GM21447 (cell line): Measurements from ENCODE around the gene HIP1.
"Not testable (repeated sequence)": the region's sequence is repeated elsewhere in the genome, so short reads cannot be mapped to it uniquely, and the experiment has no call there.

Experiments used
- ATAC-seq: cut with Tn5 transposase; IDR thresholded peaks from one replicate; pipeline ENCODE4 v1.9.1; 2021; ENCODE audit not compliant: unreplicated experiment

HIP1 gene

DNA sequence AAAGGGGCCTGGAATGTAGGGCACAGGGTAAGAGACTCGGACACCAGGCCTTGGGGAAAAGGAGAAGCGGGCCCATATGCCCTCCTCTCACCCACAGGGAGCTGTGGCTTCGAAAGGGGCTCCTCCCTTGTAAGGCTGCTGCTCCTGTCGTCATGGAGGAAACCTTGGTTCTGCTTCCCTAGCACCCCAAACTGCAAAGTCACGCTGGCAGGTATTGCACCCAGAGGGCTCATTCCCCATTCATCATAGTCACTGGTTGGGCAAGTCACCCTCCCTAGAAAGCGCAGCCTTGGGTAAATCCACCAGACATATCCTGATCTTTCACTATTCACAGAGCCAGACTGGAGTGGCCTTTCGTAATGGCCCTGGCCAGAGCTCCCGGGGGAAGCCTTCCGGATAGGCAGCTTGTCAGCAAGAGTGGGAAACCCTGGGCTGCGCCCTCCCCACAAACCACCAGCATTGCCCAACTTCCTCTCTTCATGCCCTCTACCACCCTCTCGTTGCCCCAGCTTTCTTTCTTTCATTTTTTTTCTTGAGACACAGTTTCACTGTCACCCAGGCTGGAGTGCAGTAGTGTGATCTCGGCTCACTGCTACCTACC is 121.0 kb downstream of the HIP1 start:
- ATAC-seq: no peak

DNA sequence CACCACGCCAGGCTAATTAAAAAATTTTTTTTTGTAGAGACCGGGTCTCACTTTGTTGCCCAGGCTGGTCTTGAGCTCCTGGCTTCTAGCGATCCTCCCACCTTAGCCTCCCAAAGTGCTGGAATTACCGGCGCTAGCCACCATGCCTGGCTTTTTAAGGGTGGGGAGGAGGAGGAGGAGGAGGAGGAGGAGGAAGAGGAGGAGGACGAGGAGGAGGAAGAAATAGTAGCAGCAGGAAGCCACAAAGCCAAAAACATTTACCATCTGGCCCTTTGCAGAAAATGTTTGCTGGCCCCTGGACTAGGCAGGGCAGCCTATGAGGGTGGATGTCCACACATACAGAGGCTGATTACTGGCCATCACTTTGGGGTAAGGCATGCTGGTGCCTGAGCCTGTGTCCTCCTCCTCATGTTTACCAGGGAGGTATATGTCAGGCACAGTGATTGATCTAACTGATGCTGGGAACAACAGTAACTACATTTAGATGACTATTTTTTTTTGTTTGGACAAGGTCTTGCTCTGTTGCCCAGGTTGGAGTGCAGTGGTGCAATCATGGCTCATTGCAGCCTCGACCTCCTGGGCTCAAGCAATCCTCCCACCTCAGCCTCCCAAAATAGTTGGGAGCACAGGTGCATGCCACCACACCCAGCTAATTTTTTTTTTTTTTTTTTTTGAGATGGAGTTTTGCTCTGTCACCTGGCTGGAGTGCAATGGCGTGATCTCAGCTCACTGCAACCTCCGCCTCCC is 122.1 kb downstream of the HIP1 start:
- ATAC-seq: no peak

DNA sequence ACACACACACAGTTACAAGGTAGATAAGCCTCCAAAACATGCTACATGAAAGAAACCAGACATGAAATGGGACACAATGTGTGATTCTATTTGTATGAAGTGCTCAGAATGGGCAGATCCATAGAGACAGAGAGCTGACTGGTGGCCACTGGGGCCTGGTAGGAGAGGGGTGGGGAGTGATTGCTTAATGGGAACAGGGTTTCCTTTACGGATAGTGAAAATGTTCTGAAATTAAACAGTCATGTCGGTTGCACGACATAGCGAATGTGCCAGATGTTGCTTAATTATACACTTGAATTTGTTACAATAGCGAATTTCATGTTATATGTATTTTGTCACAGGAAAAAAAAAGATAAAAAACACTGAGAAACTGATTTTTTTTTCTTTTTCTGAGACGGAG is 124.3 kb downstream of the HIP1 start:
- no peak for ATAC-seq

DNA sequence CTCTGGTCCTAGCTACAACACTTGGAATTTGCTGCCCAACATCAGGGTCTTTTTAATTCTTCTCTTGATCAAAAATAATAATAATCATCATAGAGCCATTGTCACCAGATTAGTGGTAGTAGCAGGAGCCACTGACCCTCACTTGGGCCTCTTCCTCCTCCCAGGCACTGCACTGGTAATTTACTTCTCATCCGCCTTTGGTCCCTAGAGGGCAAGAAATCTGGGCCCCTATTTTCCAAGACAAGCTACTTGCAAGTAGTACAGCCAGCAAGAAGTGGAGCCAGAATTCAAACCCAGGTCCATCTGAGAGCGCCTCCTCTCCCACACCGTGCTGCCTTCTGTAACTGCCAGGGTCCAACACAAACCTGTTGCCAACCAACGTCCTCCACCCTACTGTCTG is 125.4 kb downstream of the HIP1 start:
- ATAC-seq: no peak

DNA sequence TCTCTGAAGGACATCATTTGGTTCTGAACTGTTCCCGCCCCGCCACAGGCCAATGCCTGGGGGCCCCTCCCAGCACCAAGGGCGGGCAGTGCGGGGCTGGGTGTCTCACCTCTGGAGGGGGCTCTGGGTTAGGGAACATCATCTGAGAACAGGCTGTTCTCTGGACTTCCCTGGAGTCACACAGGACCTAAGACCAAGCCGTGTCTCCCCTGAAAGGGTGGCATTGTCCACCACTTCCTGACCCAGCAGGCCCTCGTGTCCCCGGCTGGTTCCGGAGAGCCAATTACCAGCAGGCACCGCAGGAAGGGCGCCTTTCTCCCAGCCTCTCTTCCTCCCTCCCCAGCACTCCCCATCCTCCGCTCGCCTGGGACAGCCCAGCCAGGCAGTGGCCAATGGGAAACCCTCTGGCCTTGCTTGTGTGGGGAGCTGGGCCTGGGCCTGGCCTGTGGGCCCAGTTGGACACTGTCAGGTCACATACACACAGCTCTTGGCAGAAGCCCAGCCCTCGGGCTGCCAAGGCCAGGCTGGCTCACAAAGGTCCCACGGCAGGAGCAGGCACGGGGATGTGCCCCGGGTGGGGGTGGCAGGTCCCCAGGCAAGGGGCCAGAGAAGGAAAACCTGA is 127.1 kb downstream of the HIP1 start:
- no peak for ATAC-seq

- not testable (repeated sequence) for ATAC-seq
These were observed 129.3 kb downstream of the HIP1 start for GRCh38 chr7:75609416-75609815.

- ATAC-seq: no peak
These were observed 130.2 kb downstream of the HIP1 start for GRCh38 chr7:75608451-75609122.

DNA sequence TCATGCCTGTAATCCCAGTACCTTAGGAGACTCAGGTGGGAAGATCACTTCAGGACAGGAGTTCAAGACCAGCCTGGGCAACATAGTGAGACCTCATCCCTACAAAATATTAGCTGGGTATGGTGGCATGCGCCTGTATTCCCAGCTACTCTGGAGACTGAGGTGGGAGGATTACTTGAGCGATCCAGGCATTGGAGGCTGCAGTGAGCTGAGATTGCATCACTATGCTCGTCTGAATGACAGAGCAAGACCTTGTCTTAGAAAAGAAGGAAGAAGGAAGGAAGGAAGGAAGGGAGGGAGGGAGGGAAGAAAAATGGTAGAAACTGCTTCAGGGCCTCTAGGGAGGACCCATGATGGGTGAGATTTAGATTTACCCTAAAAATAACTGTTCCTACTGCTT is 134.3 kb downstream of the HIP1 start:
- no peak for ATAC-seq

- not testable (repeated sequence) for ATAC-seq
These were observed 135.9 kb downstream of the HIP1 start for GRCh38 chr7:75602831-75603230.

DNA sequence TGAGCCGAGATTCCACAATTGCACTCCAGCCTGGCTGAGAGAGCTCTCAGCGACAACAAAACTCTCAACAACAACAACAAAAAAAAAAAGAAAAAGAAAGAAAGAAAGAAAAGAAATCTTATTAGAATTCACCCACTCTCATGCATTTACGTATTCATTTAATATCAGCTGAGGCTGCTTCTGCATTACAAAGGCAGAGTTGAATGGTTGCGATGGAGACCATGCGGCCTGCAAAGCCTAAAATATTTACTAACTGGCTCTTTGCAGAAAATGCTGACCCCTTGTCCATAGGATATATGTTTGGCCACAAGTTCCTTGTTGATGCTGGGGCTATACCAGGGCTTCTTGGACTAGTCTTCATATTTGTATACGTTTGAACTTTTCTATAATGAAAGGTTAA is 137.2 kb downstream of the HIP1 start:
- no peak for ATAC-seq

- ATAC-seq: not testable (repeated sequence)
These were observed 138.0 kb downstream of the HIP1 start for GRCh38 chr7:75600748-75601147.

DNA sequence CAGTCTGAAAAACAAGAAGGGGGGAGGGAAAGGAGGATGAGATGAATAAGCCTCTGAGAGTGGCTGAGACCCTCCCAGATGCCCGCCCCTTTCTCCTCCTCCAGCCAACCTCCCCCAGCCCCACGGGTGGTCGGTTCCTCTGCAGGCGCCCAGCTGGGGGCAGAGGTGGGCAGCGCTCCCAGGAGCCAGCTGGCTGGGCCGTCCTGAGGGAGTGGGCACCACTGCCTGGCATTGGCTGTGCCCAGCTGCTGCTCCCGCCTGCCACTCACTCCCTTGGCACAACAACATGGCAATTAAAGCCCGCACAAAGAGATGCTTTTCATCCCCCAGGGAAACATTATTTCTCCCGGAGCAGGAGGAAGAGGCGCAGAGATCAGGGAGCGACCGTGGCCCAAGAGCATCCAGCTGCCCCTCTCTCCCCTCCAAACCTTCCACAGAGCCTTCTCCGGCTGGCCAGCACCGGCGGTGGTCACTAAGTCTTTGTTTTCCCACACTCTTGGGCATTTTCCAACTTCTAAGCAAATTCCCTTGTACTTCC is 139.4 kb downstream of the HIP1 start:
- ATAC-seq: no peak

GRCh38 chr7:75596727-75597614 is 141.8 kb downstream of the HIP1 start:
- ATAC-seq: no peak

GRCh38 chr7:75595766-75596165 is 143.0 kb downstream of the HIP1 start:
- ATAC-seq: no peak

DNA sequence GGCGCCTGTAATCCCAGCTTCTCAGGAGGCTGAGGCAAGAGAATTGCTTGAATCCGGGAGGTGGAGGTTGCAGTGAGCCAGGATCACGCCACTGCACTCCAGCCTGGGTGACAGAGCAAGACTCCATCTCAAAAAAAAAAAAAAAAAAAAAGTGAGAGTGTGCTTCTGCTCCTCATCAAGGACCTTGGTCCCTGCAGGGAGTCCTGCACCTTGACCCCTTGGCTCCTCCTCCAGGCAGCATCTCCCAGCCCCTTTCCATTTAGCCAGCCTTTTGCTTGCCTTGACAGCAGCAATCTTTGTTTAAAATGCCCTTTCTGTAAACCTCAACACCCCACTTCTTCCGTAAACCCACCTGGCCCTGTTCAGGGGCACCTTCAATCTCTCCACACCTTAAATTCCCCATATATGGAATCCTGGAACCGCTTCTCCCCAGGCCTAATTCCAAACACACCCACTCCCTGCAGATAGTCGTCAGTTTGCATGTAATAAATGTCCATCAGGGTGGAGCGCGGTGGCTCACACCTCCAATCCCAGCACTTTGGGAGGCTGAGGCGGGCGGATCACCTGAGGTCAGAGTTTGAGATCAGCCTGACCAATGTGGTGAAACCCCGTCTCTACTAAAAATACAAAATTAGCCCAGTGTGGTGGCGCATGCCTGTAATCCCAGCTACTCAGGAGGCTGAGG is 145.1 kb downstream of the HIP1 start:
- not testable (repeated sequence) for ATAC-seq

- ATAC-seq: no peak
These were observed 147.1 kb downstream of the HIP1 start for GRCh38 chr7:75591467-75592255.

DNA sequence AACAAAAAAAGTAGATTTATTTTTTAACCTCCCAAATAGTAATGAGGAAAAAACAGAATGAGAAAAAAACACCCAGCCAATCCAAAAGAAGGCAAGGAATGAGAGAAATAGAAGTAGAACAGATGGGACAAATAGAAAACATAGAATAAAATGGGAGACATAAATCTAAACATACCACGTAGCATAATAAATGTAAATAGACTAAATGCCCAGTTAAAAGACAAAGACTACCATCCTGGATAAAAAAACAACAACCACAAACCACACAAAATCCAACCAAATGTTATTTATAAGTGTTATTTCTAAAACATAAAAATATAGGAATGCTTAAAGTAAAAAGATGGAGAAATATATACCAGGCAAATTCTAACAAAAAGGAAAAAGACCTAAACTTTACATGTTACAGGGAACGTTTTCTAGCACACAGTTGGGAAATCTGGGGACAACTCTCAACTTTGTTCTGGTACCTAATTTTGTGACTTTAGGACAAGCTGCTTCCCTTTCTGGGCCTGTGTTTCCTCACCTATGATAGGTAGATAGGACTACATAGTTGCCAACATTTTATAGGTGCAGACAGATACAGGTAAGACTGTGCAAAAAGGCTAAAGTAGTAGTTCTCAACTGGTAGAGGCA is 148.3 kb downstream of the HIP1 start:
- no peak for ATAC-seq

DNA sequence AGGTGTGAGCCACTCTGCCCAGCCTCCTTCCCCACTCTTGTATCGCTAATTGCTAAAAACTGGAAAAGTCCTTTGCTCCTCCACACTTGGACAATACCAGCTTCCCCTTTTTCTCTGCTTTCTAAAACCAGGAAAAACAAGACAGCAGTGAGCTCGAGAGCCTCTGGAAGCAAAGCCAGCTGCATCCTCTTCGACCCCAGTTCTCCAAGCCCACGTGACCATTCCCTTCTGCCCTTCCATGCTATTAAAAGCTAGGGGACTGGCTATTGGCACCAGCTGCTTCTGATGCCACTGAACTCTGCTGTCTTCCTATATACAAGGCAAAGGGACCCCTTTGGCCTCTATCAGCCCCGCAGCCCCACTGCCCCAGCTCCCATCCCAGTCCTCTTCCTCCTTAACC is 154.4 kb downstream of the HIP1 start:
- no peak for ATAC-seq

DNA sequence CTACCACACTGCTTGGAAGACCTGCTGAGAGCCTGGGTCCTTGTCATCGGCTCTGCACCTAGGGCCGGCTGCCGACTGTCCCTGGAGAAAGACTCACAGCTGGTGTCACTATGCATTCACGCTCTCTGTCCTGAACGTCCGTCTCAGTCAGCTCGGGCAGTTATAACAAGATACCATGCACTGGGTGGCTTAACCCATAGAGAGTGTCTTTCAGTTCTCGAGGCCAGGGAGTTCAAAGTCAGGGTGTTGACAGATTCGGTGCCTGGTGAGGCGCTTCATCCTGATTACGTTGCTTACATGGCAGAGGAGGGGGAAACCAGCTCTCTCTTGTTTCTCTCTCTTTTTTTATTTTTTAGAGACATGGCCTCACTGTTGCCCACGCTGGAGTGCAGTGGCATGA is 155.5 kb downstream of the HIP1 start:
- ATAC-seq: no peak
